T-helper 2 cell treated with Interferon-gamma antibody and Interleukin-4, amounts not matched to agents 100 ng/mL and 5 ng/mL, for 36 hours (primary cell): Measurements from ENCODE around the gene SLCO4A1. TPM values are rescaled to one million over a fixed set of nuclear protein-coding genes. Genes with fewer than 3 reads are reported as not detected.

Experiments
- intact Hi-C: fragments of 100-400 bp; cut with micrococcal nuclease; formaldehyde crosslinking; loops from one replicate; pipeline ENCODE4 v1.15.1; 2023
- total RNA-seq: library from RNA; stranded (reverse); gene quantifications from 2 replicates; pipeline ENCODE4 v1.2.3, GENCODE V29; 2022

Gene SLCO4A1
- total RNA-seq, 1 donor from 2014 or later, result 57.2 TPM

DNA sequence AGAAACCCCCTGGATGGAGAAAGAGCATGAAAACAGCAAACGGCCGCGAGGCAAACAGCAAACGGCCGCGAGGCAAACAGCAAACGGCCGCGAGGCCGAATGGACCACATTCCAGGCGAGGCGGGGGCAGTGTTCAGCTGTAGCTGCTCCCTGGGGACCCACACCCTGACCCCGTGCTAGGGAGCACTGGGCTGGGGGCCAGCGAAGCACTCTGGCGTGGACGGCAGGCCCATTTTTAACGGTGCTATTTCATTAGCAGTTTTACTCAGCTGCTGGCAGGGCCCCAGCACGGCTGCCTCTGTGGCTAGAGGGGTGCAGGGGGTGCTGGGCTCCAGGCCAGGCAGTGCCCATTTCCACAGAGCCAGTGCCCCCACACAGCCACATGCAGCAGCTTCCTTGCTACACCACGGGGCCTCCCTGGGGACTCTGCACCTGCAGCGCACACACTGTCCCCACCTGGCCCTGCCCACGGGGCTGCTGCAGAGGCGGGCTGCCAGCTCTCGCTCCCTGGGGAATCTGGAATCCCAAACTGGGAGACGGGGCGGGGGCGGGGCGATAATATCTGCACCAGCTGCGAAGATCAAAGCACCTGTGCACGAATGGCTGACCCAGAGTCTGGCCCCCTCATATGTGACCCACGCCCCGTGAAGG is 35.6 kb upstream of the SLCO4A1 start:
- intact Hi-C loops, result no loop called here

DNA sequence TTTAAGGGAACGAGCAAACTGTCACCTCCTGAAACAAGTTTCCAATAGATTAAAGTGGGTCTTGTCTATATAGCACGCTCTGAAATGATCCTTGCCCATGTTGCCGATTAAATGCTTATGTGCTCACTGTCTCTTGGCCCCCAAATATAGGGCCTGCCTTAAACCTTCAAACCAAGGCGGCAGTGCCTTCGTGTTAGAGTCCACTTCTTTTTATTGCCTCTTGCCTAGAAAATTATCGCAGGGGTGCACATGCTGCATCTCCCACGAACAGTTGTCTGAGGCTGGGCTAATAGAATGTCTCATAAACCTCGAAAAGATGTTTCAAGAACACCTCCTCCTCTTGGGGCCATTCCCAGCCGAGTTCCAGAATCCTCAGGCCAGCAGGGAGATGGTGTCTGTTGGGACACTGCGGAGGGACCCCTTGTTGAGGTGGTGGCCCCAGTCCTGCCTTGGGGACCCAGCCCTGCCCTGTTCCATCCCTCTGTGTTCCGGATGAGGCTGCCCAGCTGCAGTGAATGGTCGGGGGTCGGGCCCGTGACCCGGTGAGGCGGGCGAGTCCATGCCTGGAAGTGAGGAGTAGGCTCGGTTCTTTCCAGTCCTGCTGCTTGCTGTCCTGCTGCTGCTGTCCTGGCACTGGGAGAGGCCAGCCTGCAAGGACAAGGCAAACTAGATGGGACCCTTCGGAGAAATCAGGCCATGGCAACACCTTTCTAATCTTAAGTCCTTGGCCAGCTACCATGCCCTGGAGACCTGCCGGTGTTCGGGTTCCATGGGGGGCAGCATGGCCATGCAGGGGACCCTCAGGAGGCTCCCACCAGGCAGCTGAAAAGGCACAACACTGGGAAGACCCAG is 34.7 kb upstream of the SLCO4A1 start:
- intact Hi-C loops, result no loop called here

DNA sequence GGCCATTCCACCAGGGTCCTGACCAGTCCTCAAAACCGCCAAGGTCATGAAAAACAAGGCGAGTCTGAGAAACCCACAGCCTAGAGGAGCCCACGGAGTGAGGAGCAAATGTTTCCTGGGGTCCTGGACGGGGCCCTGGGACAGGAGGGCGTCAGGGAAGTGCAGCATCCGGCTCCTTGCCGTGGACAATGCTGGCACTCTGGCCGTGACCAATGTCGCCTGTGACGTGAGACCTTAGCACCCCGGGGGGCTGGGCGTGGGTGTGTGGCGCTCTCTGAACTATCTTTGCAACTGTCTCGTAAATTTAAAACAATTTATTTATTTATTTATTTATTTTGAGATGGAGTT is 34.1 kb upstream of the SLCO4A1 start:
- intact Hi-C loops, result no loop called here

GRCh38 chr20:62609279-62609720 is 33.0 kb upstream of the SLCO4A1 start:
- intact Hi-C loops, result no loop called here

- intact Hi-C loops, result no loop called here
Observed at GRCh38 chr20:62609811-62610757, 32.2 kb upstream of the SLCO4A1 start.

GRCh38 chr20:62611012-62611411 is 31.3 kb upstream of the SLCO4A1 start:
- intact Hi-C loops, result no loop called here

DNA sequence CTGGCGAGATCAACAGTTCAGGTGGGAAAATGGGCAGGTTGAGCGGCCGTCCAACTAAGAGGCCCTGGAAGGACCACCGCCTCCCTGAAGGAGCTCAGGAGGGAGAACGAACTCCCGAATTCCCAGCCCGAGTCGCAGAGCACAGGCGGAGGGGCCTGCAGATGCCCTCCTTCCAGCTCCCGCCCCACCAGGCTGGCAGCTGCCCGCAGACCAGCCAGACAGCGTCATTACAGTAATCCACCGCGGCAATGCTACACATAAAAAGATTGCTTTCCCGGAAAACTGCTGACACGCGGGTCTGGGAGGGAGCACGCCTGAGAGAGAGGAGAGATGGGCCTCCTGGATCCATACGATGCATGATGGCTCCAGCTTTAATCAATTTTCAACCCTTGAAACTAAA is 30.5 kb upstream of the SLCO4A1 start:
- intact Hi-C loops, result no loop called here

- intact Hi-C loops, result no loop called here
Observed at GRCh38 chr20:62614085-62614960, 28.0 kb upstream of the SLCO4A1 start.

GRCh38 chr20:62614961-62615680 is 27.2 kb upstream of the SLCO4A1 start:
- intact Hi-C loops, result no loop called here

DNA sequence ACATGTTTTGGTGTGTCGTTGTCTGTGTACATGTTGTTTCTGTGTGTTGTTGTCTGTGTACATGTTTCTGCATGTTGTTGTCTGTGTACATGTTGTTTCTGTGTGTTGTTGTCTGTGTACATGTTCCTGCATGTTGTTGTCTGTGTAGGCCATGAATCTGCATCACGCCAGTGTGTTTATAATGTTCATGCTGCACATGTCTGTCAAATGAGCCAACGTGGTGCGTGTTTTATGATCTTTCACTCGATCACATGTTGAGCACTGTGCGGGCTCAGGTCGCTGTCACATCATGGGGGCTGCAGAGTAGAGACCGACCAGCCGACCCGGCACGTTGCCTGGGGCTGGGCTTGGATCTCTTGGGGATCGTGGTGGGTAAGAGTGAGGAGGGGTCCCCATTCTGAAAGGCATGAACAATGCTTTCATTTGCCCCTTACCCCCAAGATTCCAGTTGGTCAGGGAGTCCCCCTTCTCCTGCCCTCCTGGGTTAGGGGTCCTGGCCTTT is 26.5 kb upstream of the SLCO4A1 start:
- intact Hi-C loops, result no loop called here

DNA sequence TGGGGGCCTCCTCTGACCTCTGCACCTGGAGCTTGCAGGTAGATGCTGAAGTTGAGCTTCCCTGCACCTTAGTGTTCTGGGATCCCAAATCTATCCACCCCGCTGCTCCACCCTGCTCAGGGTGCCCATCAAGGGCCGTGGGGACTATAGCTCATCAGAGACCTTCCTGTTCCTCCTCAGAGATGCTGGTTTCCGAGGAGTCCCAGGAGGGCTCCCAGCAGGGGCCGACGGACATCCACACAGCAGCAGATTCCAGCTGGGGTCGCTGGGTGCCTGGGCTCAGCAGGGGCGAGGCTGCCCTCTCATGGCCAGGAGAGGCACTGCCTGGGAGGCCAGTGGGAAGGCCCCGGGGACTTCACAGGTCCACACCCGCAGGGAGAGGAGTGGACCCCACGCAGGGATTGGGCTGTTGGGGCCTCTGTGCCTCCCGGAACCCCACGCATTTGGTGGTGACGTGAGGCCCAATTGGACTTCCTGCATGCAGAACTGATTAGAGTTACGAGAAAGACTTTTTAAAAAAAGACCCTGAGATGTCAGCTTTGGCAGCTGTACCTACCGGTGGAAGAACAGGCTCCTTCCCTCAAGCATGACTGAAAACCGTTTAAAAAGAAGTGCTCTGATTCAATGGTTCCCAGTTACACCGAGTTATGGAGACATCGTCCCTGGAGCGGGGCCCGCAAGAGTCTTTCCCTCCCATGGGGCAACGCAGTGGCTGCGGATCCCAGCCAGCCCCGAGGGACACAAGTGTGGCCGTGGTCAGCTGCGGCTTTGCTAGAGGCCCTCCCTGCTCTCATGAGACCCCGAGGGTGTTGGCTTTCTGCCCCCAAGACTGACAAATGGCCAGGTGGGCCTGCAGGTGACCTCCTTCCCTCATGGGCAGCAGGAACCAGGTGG is 25.3 kb upstream of the SLCO4A1 start:
- intact Hi-C loops, result loop anchor here (1.0 kb wide), 1 partner anchor 117 kb away; no protein-coding TSS in a partner anchor

GRCh38 chr20:62617711-62618483 is 24.4 kb upstream of the SLCO4A1 start:
- intact Hi-C loops, result loop anchor here (1.0 kb wide), 1 partner anchor 118 kb away; no protein-coding TSS in a partner anchor

DNA sequence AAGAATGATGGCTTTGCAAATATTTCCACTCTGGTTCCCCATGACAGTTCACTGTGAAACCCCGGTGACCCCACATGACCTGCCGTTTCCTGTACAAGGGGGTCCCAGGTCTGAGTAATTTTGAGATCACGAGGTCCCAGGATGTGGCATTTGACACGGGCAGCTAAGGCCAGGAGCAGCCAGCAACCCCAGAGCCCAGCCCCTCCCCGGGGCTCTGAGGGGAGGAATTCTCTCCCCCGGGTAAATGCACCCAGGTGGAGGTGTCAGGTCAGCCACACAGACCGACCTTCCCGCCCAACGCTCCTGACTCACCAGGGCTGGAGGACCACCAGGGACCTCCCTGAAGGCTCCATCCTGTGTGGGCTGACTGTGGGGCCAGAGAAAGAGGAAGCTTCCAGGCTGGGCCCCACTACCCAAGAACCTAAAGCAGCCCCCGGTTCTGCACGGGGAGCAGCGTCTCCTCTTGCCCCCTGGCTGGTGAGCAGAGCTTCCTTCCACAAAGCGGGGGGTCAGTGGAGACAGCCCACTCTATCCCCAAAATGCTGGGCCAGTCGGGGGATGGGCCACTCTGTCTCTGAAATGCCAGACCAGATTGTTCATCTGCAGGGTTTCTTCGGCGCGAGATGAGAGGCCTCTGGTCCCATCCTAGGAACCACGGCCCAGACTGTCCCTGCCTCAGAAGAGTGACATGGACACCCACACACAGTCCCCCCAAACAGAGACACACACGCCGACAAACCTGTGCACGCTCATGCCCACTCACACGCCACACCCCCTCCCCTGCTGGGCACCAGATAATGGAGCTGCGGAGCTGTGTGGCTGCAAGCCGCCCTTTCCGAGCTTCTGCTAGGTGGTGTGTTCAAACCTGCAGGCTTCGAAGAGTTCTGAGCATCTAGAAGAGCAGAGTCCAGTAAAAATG is 23.4 kb upstream of the SLCO4A1 start:
- intact Hi-C loops, result no loop called here

GRCh38 chr20:62620625-62621024 is 21.7 kb upstream of the SLCO4A1 start:
- intact Hi-C loops, result loop anchor here (5.0 kb wide), 2 partner anchors 172 to 318 kb away; partner anchors contain the start of gene ADRM1

- intact Hi-C loops, result loop anchor here (5.0 kb wide), 2 partner anchors 171 to 319 kb away; partner anchors contain the start of gene ADRM1
Observed at GRCh38 chr20:62621251-62622110, 20.8 kb upstream of the SLCO4A1 start.
